ENCODE measurements around the gene RNF167. TPM values are rescaled to one million over a fixed set of nuclear protein-coding genes. Genes with fewer than 3 reads are reported as not detected.
"Not testable (repeated sequence)": the region's sequence is repeated elsewhere in the genome, so short reads cannot be mapped to it uniquely, and the experiment has no call there.

RNF167 gene
- total and polyA plus RNA-seq, 2 donors (not counting 3 experiments of a cell fraction or from before 2014, with no cell fraction given): 60.2 to 87.6 TPM

DNA sequence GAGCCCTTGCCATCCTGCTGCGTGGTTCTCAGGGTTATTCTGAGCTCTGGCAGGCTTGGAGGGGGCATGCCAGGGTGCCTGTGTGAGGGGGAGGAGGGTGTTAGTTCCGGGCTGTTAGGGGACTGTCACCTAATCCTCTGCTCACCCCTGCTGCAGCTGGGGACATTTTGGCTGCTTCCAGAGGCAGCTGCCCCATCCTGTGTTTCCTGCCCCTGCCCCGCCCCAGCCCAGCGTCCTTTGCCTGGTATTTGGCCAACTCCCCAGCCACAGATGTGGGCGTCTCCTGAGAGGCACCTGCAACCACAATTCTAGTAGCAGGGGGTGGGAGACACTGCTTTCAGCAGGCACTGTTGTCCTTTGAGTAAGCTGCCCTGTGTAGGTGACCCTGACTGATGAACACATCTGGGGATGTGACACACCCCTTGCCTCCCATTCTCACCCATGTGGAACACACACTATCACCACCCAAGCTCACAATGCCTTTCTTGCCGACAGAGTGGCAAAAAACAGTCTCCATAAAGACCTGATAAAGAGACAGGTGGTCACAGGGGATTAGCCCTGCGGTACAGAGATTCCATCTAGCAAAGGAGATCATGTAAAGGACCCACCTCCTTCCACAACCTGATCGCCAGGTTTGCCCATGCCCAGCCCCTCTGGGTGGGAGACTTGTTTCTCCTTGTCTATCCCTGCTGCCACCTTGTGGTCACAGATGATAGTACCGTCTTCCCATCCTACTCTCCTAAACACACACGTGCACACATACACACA, 36.8 kb upstream of the RNF167 start, which contains the start of gene CHRNE:
Gene CHRNE (minus strand): TSS at position 48 of the 768 bp plus-strand sequence. CDS start 35 bp downstream, at position 13.
- H4K20me1 ChIP-seq (replicated peaks; ENCODE audit: control insufficient read depth, extremely low read depth, insufficient read depth, low read length): no peaks in the 10 kb centered on the region
- DNase-seq (ENCODE audit: low read depth, low spot score) (peak; percentile 76), FAIRE-seq (peak; percentile 95)
- ChIA-PET POLR2A (no interaction called here), CTCF (interaction anchor here (0.6 to 6.9 kb wide), 24 partner anchors 10 to 336 kb away, joined by 3 to 70 read pairs (median 4); partner anchors contain the start of genes ARRB2, GLTPD2, MED11 and PFN1)
- H3K36me3 ChIP-seq (ENCODE audit: control insufficient read depth in 2 of 2, extremely low read depth in 1 of 2, insufficient read depth in 2 of 2, low read length in 2 of 2): no peaks in the 10 kb centered on the region
- H3K4me2 ChIP-seq (ENCODE audit: insufficient read depth, low read length): peak within 1 kb of the TSS; percentile 3
- H3K9ac ChIP-seq (replicated peaks; ENCODE audit: extremely low read depth, insufficient read depth, low read length): no peak within 1 kb of the TSS
- H3K27me3 ChIP-seq (ENCODE audit: control insufficient read depth in 2 of 2, insufficient read depth in 2 of 2, low read length in 2 of 2): no peaks in the 10 kb centered on the region
- H3K79me2 ChIP-seq (ENCODE audit: control insufficient read depth, insufficient read depth, low read length): no peaks in the 10 kb centered on the region
- no peak within 1 kb of the TSS for H3K4me3 ChIP-seq (replicated peaks in 1 of 3; ENCODE audit: insufficient read depth in 1 of 3, low read depth in 1 of 3, low read length in 3 of 3)
- no peaks in the 10 kb centered on the region for H3K9me3 ChIP-seq (replicated peaks; ENCODE audit: control insufficient read depth, insufficient read depth, low read length)
- no peaks in the 10 kb centered on the region for H3K9me1 ChIP-seq (replicated peaks; ENCODE audit: control insufficient read depth, extremely low read depth, insufficient read depth, low read length)
- dilution Hi-C loops (cut with MboI; ENCODE audit: extremely low pct_ligation_motif_present, low sequenced_read_pairs): no loop called here
- peaks cover 10% of the 10 kb centered on the region for H3K4me1 ChIP-seq (ENCODE audit: control insufficient read depth, extremely low read depth, insufficient read depth, low read length)
- H3K27ac ChIP-seq (ENCODE audit: insufficient read depth, low read depth, low read length): no peak within 1 kb of the TSS
- H2AFZ ChIP-seq (ENCODE audit: low read depth, low read length): peak within 1 kb of the TSS; percentile 6
- BruUV-seq (replicated peaks): no TSS peak
- intact Hi-C loops (cut with micrococcal nuclease): loop anchor here (1.0 to 5.0 kb wide), 3 partner anchors 116 to 193 kb away; partner anchors contain the start of genes ARRB2, GLTPD2, MED11 and VMO1
- TF ChIP-seq JUN (IDR thresholded peaks at IDR 0.05; ENCODE audit: borderline replicate concordance, insufficient read depth, insufficient read length, low read depth) (no peak), EZH2 (IDR thresholded peaks at IDR 0.05; ENCODE audit: borderline replicate concordance, low read depth, low read length, severe bottlenecking) (no peak), POLR2A (IDR thresholded peaks at IDR 0.05; ENCODE audit: low read depth, low read length) (no peak), FOS (IDR thresholded peaks at IDR 0.05; ENCODE audit: borderline replicate concordance, insufficient read depth, low read length) (no peak)
- TF ChIP-seq, protein P1, sequence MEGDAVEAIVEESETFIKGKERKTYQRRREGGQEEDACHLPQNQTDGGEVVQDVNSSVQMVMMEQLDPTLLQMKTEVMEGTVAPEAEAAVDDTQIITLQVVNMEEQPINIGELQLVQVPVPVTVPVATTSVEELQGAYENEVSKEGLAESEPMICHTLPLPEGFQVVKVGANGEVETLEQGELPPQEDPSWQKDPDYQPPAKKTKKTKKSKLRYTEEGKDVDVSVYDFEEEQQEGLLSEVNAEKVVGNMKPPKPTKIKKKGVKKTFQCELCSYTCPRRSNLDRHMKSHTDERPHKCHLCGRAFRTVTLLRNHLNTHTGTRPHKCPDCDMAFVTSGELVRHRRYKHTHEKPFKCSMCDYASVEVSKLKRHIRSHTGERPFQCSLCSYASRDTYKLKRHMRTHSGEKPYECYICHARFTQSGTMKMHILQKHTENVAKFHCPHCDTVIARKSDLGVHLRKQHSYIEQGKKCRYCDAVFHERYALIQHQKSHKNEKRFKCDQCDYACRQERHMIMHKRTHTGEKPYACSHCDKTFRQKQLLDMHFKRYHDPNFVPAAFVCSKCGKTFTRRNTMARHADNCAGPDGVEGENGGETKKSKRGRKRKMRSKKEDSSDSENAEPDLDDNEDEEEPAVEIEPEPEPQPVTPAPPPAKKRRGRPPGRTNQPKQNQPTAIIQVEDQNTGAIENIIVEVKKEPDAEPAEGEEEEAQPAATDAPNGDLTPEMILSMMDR (IDR thresholded peaks at IDR 0.05; ENCODE audit: extremely low read depth in 1 of 2, insufficient read depth in 1 of 2, low read depth in 1 of 2, low read length in 2 of 2): peak; percentile 63 to 77

DNA sequence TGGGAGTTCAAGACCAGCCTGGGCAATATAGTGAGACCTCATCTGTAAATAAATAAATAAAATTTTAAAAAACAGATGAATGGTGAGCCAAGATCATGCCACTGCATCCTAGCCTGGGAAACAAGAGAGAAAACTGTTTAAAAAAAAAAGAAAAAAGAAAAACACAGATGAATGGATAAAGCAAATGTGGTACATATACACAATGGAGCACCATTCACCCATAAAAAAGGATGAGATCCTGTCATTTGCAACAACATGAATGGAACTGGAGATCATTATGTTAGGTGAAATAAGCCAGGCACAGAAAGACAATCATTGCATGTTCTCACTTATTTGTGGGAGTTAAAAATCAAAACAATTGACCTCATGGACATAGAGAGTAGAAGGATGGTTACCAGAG, 33.4 kb upstream of the RNF167 start:
- BruUV-seq (replicated peaks); H3K27ac ChIP-seq (ENCODE audit: insufficient read depth, low read depth, low read length); H3K4me3 ChIP-seq (replicated peaks in 1 of 3; ENCODE audit: insufficient read depth in 1 of 3, low read depth in 1 of 3, low read length in 3 of 3); H4K20me1 ChIP-seq (replicated peaks; ENCODE audit: control insufficient read depth, extremely low read depth, insufficient read depth, low read length); POLR2A ChIA-PET; FAIRE-seq; DNase-seq (ENCODE audit: low read depth, low spot score); H3K79me2 ChIP-seq (ENCODE audit: control insufficient read depth, insufficient read depth, low read length); H3K4me2 ChIP-seq (ENCODE audit: insufficient read depth, low read length); H3K9me3 ChIP-seq (replicated peaks; ENCODE audit: control insufficient read depth, insufficient read depth, low read length); H3K9ac ChIP-seq (replicated peaks; ENCODE audit: extremely low read depth, insufficient read depth, low read length); dilution Hi-C loops (cut with MboI; ENCODE audit: extremely low pct_ligation_motif_present, low sequenced_read_pairs); H3K4me1 ChIP-seq (ENCODE audit: control insufficient read depth, extremely low read depth, insufficient read depth, low read length); H2AFZ ChIP-seq (ENCODE audit: low read depth, low read length); H3K27me3 ChIP-seq (ENCODE audit: control insufficient read depth in 2 of 2, insufficient read depth in 2 of 2, low read length in 2 of 2); H3K36me3 ChIP-seq (ENCODE audit: control insufficient read depth in 2 of 2, extremely low read depth in 1 of 2, insufficient read depth in 2 of 2, low read length in 2 of 2); intact Hi-C loops (cut with micrococcal nuclease); H3K9me1 ChIP-seq (replicated peaks; ENCODE audit: control insufficient read depth, extremely low read depth, insufficient read depth, low read length): not testable (repeated sequence)
- CTCF ChIA-PET: interaction anchor here (5.7 to 6.9 kb wide), 2 partner anchors 119 to 198 kb away, joined by 65 to 70 read pairs; partner anchors contain the start of genes ARRB2, GLTPD2 and VMO1

All from endothelial cell of umbilical vein (primary cell).